ENCODE measurements around the gene CREB3.

- TF ChIP-seq, protein P1, sequence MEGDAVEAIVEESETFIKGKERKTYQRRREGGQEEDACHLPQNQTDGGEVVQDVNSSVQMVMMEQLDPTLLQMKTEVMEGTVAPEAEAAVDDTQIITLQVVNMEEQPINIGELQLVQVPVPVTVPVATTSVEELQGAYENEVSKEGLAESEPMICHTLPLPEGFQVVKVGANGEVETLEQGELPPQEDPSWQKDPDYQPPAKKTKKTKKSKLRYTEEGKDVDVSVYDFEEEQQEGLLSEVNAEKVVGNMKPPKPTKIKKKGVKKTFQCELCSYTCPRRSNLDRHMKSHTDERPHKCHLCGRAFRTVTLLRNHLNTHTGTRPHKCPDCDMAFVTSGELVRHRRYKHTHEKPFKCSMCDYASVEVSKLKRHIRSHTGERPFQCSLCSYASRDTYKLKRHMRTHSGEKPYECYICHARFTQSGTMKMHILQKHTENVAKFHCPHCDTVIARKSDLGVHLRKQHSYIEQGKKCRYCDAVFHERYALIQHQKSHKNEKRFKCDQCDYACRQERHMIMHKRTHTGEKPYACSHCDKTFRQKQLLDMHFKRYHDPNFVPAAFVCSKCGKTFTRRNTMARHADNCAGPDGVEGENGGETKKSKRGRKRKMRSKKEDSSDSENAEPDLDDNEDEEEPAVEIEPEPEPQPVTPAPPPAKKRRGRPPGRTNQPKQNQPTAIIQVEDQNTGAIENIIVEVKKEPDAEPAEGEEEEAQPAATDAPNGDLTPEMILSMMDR (IDR thresholded peaks at IDR 0.05): no peak
- TF ChIP-seq POLR2A (IDR thresholded peaks at IDR 0.05): no peak
Observed at GRCh38 chr9:35781066-35781465, 48.6 kb downstream of the CREB3 start.
